Renal pelvis (tissue), 4 donors: ENCODE data around the gene SPP2. TPM values are rescaled to one million over a fixed set of nuclear protein-coding genes. Genes with fewer than 3 reads are reported as not detected.

Source experiments
- DNase-seq: peaks from one replicate; pipeline ENCODE4 v3.0.0-alpha.2; 2013
- polyA plus RNA-seq, 3 donors: library from polyadenylated mRNA; unstranded; fragments of 120-200 nt; gene quantifications; one replicate each; pipeline ENCODE4 v1.2.1, GENCODE V29; 2013; ENCODE audit not compliant: insufficient read length in 3 of 3

SPP2 gene
- polyA plus RNA-seq, 3 donors, result not detected

DNA sequence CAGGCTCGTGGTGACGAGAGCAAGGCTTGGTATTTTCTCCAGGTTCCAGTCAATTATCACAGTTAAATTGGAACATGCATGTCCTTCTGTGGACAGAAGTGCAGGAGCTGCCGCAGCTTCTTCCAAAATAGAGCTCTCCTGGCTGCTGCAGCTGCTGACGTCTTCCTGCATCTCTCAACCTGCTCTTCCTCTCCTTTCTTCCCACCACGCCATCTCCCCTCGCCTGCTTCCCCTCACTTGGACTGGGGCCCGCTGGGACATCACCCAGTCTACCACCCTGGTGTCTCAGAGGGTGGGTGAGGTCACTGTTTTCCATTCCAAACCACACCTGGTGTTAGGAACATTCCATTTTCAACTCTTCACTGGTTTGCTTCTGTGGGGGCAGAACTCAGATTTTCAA, 41.4 kb downstream of the SPP2 start:
- no peak for DNase-seq

DNA sequence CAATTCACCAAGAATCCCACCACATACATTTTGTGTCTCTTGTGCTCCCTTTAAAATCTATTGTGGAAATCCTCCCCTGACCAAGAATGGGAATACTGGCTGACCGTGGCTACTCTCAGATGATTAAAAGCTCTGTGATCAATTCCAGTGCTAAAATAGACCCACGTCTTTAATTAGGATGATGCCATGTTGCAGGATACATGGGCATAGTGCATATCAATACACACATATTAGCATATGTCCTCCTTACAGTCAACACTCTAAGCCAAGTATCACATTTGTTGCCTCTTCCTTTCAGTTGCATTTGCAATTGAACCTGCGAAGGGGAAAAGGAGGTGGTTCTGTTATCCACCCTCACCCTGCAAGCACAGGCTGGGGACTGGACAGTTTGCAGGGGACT, 41.8 kb downstream of the SPP2 start:
- DNase-seq, result no peak

DNA sequence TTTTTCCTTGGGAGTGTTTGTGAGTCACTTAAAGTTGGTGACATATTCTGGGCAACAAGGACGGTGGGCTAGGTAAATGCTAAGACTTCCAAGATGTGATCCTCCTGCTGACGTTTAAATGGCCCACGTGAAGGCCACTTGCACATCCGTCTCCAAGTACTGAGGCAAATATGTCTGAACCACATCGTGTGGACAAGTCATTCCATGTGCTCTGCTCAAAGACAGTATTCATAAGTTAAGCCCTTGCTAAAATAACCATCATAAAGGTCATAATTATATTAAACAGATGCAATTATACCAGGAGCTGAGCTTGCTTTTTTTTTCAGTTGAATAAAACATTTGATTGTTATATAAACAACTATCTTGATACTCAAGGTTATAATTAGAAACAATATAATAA, 44.8 kb downstream of the SPP2 start:
- no peak for DNase-seq

DNA sequence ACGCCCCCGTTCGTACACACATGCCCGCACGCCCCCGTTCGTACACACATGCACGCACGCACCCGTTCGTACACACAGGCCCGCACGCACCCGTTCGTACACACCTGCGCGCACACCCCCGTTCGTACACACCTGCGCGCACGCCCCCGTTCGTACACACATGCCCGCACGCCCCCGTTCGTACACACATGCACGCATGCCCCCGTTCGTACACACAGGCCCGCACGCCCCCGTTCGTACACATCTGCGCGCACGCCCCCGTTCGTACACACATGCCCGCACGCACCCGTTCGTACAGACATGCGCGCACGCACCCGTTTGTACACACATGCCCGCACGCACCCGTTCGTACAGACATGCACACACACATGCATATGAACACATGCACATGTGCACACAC, 45.7 kb downstream of the SPP2 start:
- DNase-seq, result no peak

DNA sequence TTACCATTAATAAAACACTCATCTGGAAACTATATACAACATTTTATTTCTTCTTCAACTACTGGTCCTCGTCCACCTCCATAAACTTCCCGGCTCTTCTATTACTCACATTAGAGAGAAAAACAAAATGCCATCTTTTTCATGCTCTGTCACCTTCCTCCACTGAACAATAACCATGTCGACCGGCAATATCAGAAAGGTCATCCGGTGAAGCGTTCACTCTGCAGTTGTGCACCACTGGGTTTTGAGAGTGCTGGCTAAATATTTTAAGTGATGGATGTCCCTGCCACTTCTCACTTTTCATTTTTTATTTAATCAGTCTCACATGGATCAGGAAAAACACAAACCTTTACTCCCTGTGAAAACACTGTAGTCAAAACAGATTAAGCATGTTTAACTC, 48.2 kb downstream of the SPP2 start:
- peak; percentile 16 for DNase-seq

DNA sequence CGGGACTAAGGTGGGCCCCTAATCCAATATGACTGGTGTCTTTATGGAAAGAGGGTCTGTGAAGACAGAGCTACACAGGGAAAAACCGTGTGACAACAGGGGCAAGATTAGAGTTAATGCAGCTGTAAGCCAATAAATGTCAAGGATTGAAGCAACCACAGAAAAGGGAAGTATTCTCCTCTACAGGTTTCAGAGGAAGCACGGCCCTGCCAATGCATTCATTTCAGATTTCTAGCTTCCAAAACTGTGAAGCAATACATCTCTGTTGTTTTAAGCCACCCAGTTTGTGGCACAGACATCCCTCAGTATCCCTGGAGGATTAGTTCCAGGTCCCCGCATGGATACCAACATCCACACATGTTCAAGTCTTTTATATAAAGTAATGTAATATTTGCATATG, 48.8 kb downstream of the SPP2 start:
- DNase-seq, result no peak

DNA sequence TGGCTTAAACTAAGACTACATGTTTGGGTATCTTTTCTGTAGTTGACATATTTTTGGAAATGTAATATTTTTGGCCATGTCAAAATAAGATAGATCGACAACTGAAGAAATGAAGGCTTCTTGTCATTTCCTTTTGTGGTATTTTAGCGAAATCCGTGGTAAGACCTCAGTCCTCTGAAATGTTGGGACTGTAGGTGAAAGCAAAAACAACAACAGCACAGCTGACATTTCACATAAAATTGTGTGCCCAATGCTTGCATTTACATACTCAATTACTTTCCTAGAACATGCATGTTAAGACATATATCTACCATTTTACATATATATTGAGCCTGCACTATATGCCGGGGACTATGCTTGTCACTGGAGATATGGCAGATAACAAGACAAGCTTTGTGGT, 50.2 kb downstream of the SPP2 start:
- DNase-seq, result no peak

DNA sequence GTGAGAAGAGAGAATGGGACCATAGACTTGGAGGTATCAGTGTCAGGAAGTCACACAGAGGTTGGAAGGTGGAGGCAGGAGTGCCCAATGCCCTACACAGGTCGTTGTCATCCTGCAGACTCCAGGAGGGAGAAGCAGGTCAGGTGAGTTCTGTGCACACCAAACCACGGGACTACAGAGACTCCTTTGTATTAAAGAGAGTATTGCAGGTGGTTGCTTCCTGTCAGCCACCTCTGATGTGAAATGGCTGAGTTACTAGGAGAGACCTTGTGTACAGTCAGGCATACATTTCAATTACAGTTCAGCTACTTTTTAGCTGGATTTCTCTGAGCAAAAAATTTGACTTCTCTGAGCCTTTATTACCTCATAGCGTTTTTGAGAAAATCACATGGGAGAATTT, 51.6 kb downstream of the SPP2 start:
- peak; percentile 14 for DNase-seq

DNA sequence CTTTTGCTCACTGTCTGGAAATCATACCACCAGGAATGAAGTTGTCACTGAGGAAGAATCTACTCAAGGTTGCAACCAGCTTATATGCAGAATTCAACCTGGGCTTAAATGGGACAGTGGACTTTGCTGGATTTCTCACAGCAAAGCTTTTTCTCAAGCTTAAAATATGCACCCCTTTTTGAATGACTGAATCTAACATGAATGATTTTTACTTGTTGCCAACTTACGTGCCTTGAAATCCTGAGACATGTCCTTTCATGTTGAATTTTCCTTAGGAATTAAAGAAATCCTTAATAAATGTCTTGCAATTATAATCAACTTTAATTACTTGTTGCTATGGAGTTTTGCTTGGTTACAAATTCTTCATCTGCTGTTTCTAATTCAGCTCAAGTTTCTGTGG, 57.4 kb downstream of the SPP2 start:
- no peak for DNase-seq

DNA sequence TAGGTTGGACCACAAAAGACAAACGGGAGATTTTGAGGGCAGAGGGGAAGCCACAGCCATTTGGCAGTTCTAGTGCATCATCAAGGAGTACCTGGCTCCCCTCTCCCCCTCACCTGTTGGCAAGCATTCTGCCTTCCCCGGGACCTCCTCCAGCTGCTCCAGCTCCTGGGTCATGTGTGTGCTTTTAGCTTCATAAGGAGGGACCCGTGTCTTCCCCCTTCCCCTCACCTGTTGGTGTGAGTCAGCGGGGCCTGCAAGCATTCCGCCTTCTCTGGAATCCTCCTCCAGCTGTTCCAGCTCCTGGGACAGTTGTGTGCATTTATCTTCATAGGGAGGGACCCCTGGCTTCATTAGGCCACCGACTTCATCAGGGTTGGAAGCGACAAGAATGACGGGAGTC, 58.8 kb downstream of the SPP2 start:
- no peak for DNase-seq

DNA sequence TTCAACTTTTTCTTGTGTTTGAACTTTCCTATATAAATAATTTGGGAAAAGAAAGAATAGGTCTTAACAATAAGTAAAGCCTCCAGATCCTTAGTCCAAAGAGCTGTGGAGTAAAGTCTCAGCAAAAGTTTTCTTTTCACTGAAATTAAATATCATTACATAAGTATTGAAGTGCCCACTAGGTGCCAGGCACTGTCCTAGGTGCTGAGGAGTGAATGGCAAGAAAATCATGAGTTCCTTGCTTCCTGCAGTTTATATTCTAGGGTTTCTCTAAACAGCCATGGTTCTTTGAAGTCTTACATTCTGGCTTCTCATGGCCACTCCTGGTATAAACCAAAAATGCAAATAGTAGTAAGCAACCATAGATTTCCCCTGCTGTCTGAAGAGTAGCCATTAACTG, 59.7 kb downstream of the SPP2 start:
- no peak for DNase-seq

DNA sequence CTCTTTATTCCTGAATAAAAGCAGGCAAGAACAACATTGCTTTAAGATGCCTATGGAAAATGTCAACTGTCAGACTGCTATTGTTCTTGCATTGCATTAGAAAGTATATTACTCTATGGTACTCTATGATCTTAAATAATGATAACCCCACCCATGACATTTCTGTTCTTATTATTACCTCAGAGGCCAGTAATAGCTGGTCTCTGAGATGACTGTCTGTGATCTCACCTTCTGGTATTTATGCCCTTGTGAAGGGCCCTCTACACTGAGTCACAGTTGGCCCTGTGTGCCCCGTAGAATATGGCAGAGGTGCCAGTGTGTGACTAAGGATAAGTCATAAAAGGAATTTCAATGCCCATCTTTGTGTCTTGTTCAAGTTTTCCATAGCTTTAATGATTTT, 61.0 kb downstream of the SPP2 start:
- no peak for DNase-seq

DNA sequence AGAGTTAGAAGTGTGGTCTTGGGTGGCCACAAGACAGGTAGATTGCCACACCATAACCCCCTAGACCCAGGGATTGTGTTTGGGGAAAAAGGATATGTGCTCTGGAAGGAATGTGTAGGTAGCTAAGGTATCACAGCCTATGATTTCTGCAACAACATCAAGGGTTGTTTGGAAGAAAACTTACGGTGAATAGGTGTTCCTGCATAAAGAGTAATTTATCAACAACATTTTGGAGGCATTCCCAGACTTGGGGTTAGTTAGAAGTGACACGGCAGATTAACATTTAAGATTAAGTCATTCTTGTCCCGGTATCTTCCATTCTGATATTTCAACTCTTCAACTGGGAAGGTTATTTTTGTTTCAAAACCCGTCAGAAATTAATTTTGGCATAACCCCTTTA, 65.5 kb downstream of the SPP2 start:
- DNase-seq, result no peak

DNA sequence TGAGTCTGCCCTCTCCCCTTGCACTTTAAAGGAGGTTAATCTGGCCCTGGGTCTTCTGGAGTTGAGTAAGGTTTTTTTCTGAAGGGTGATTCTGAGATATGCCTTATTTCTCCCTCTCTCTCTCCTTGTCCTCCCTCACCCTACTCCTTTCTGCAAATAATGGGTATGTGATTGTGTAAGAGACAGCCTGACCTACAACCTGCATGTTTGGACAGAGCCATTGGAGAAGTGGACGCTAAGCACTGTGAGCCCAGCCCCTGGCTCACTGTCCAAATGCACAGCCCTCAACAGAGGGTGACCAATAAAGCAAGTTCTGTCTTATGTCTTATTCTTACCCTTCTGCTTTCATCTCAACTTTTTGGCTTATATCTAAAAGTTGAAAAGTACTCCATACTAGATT, 71.5 kb downstream of the SPP2 start:
- no peak for DNase-seq

DNA sequence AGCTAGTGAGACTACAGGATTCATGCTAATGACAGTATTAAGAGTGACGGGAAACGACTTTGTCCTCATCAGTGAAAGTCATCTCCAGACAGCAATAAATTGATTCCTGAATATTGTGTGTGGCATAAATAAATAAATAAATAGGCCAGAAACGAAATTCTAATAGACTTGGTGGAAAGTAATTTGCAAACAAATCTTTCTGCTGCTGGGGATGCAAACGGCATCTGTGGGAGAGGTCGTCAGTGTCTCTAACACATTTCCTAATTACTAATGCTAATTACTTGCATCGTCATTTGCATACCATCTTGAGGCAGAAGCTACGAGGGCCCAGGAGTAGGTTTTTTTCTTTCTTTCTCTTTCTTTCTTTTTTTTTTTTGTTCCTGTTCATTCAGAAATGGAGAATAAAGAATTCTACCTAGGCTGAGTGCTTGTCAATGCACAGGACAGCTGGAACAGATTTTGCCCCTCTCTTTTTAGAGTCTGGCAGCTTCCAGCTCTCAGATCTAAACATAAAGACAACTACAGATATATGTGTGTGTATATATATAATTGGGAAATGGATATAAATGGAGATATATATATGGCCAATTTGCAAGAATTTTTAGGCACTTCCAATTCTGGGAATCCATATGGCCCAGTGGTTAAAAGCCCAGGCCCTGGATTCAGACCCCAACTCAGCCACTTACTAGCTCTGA, 75.1 kb downstream of the SPP2 start:
- DNase-seq, result no peak

DNA sequence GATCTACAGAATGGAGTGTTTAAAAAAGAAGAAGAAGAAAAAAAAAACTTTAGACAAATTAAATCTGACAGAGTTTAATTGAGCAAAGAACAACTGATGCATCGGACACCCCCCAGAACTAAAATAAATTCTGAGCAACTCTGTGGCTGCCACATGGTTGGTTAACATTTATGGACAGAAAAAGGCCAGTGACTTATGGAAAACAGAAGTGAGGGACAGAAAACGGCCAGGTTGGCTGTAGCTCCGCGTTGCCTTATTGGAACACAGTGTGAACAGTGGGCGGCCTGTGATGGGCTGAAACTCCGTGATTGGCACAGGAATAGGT, 75.6 kb downstream of the SPP2 start:
- no peak for DNase-seq

Other genes starting within 250 kb of the SPP2 start
- 10 to 100 TPM; 22.3 to 24.9 (median 23.4) TPM for gene HJURP, start 196.2 kb upstream of the SPP2 start, polyA plus RNA-seq
- gene TRPM8, start 133.3 kb upstream of the SPP2 start, polyA plus RNA-seq, result under 1 TPM; 0.10 to 0.43 (median 0.13) TPM